ENCODE results near the gene PAM.

The PAM gene

GRCh38 chr5:102782217-102782872 lies 27.2 kb downstream of the PAM start:
- DNase-seq = no peak

GRCh38 chr5:102787134-102787533 lies 32.0 kb downstream of the PAM start:
- no peak for DNase-seq

GRCh38 chr5:102788788-102789187 lies 33.7 kb downstream of the PAM start:
- DNase-seq = no peak

GRCh38 chr5:102789469-102789868 lies 34.4 kb downstream of the PAM start:
- no peak for DNase-seq

- no peak for DNase-seq
Measured at GRCh38 chr5:102790748-102791147, 35.6 kb downstream of the PAM start.

- no peak for DNase-seq
Measured at GRCh38 chr5:102792705-102793104, 37.6 kb downstream of the PAM start.

GRCh38 chr5:102794047-102794446 lies 38.9 kb downstream of the PAM start:
- no peak for DNase-seq

GRCh38 chr5:102794677-102795331 lies 39.7 kb downstream of the PAM start:
- no peak for DNase-seq

- no peak for DNase-seq
Measured at GRCh38 chr5:102795526-102795925, 40.4 kb downstream of the PAM start.

- no peak for DNase-seq
Measured at GRCh38 chr5:102796009-102796408, 40.9 kb downstream of the PAM start.

GRCh38 chr5:102796498-102796897 lies 41.4 kb downstream of the PAM start:
- no peak for DNase-seq

- no peak for DNase-seq
Measured at GRCh38 chr5:102797322-102797884, 42.3 kb downstream of the PAM start.

GRCh38 chr5:102798104-102798785 lies 43.1 kb downstream of the PAM start:
- DNase-seq = no peak

GRCh38 chr5:102799017-102799416 lies 43.9 kb downstream of the PAM start:
- DNase-seq = no peak

- no peak for DNase-seq
Measured at GRCh38 chr5:102800427-102800826, 45.3 kb downstream of the PAM start.

- no peak for DNase-seq
Measured at GRCh38 chr5:102801371-102801770, 46.3 kb downstream of the PAM start.

- no peak for DNase-seq
Measured at GRCh38 chr5:102802708-102803458, 47.8 kb downstream of the PAM start.

GRCh38 chr5:102807878-102808502 lies 52.9 kb downstream of the PAM start:
- no peak for DNase-seq

GRCh38 chr5:102809033-102809432 lies 53.9 kb downstream of the PAM start:
- no peak for DNase-seq

- DNase-seq = no peak
Measured at GRCh38 chr5:102811972-102812371, 56.9 kb downstream of the PAM start.

- DNase-seq = no peak
Measured at GRCh38 chr5:102813740-102814139, 58.6 kb downstream of the PAM start.

GRCh38 chr5:102815084-102815483 lies 60.0 kb downstream of the PAM start:
- DNase-seq = no peak
